H1 (cell line): ENCODE measurements around the gene AP2B1. TPM values are rescaled to one million over a fixed set of nuclear protein-coding genes. Genes with fewer than 3 reads are reported as not detected.

Experiments
- CTCF ChIA-PET: fragments of 300-600 bp; sonication (Branson Sonifier 250); formaldehyde crosslinking; loops from one replicate; lab custom pipeline; 2021; ENCODE audit not compliant: partially characterized antibody; lab: Charles Lee
- POLR2A ChIA-PET: fragments of 300-600 bp; sonication (Branson Sonifier 250); formaldehyde crosslinking; loops from one replicate; lab custom pipeline; 2021; ENCODE audit warnings: inconsistent platforms; ENCODE audit not compliant: partially characterized antibody; lab: Charles Lee
- DNase-seq, 2 experiments: peaks; one replicate each; pipeline versions ENCODE4 v3.0.0 to v3.0.0-alpha.2; 2010 to 2022; ENCODE audit warnings: low spot score in 2 of 2, low read depth in 1 of 2, mixed read lengths in 1 of 2
- FAIRE-seq: peaks from 2 replicates; lab custom pipeline; 2011; peaks lifted over from hg19 to GRCh38; lab: Jason Lieb, UNC
- H2AFZ ChIP-seq: 2 replicates; pipeline ENCODE4 v1.8.1; 2012; ENCODE audit warnings: low read length, inconsistent platforms
- H2AK5ac ChIP-seq: 2 replicates; pipeline ENCODE4 v1.6.1; 2013; ENCODE audit warnings: low read depth, low read length
- H2BK120ac ChIP-seq: replicated peaks from 2 replicates; pipeline ENCODE3; 2013; ENCODE audit warnings: low read depth, low read length, inconsistent platforms
- H2BK12ac ChIP-seq: 2 replicates; pipeline ENCODE4 v1.6.1; 2013; ENCODE audit warnings: low read depth, low read length
- H2BK15ac ChIP-seq: 2 replicates; pipeline ENCODE4 v1.6.1; 2013; ENCODE audit warnings: low read length
- H2BK20ac ChIP-seq: 2 replicates; pipeline ENCODE4 v1.6.1; 2013; ENCODE audit warnings: low read length
- H2BK5ac ChIP-seq: 2 replicates; pipeline ENCODE4 v1.6.1; 2013; ENCODE audit warnings: low read depth, low read length
- H3K14ac ChIP-seq: 2 replicates; pipeline ENCODE4 v1.6.1; 2013; ENCODE audit warnings: inconsistent platforms; ENCODE audit not compliant: insufficient read length
- H3K18ac ChIP-seq: 2 replicates; pipeline ENCODE4 v1.6.1; 2013; ENCODE audit warnings: low read length; ENCODE audit errors: extremely low read depth
- H3K23ac ChIP-seq: 2 replicates; pipeline ENCODE4 v1.6.1; 2013; ENCODE audit warnings: inconsistent platforms; ENCODE audit not compliant: insufficient read length
- H3K23me2 ChIP-seq: 2 replicates; pipeline ENCODE4 v1.6.1; 2013; ENCODE audit warnings: low read depth, low read length
- H3K27ac ChIP-seq: 2 replicates; pipeline ENCODE4 v1.6.1; 2011; ENCODE audit warnings: low read depth, low read length, inconsistent platforms
- H3K27me3 ChIP-seq, 4 experiments: replicated peaks in 1 of 4; 1 replicate in 1 of 4; 2 replicates in 3 of 4; pipeline versions ENCODE4 v1.6.1 to v1.8.1; 2011 to 2013; ENCODE audit warnings: low read length in 3 of 4, mild to moderate bottlenecking in 3 of 4, inconsistent platforms in 2 of 4, mixed read lengths in 2 of 4, moderate library complexity in 1 of 4; ENCODE audit not compliant: control insufficient read depth in 3 of 4, insufficient read depth in 3 of 4; ENCODE audit errors: extremely low read depth in 1 of 4
- H3K36me3 ChIP-seq, 4 experiments: 2 replicates each; pipeline versions ENCODE4 v1.6.1 to v1.8.1; 2011 to 2013; ENCODE audit warnings: mild to moderate bottlenecking in 4 of 4, low read length in 3 of 4, moderate library complexity in 2 of 4, control low read depth in 1 of 4, inconsistent platforms in 1 of 4; ENCODE audit not compliant: insufficient read depth in 4 of 4, control insufficient read depth in 2 of 4
- H3K4ac ChIP-seq: replicated peaks from 2 replicates; pipeline ENCODE3; 2013; ENCODE audit warnings: low read length, low read depth, mixed read lengths, inconsistent platforms; ENCODE audit not compliant: insufficient read length
- H3K4me1 ChIP-seq, 4 experiments: replicated peaks in 1 of 4; 1 replicate in 1 of 4; 2 replicates in 3 of 4; pipeline versions ENCODE4 v1.6.1 to v1.8.1; 2011 to 2013; ENCODE audit warnings: low read length in 3 of 4, inconsistent platforms in 2 of 4, mixed read lengths in 1 of 4; ENCODE audit not compliant: insufficient read depth in 4 of 4, control insufficient read depth in 3 of 4
- H3K4me2 ChIP-seq, 2 experiments: 2 replicates each; pipeline versions ENCODE4 v1.6.1 to v1.8.1; 2011 to 2013; ENCODE audit warnings: low read depth in 2 of 2, low read length in 2 of 2, control low read depth in 1 of 2, inconsistent platforms in 1 of 2, mild to moderate bottlenecking in 1 of 2; ENCODE audit not compliant: insufficient read depth in 1 of 2
- H3K4me3 ChIP-seq, 4 experiments: fragments of 200-600, 300-600 bp in 1 of 4; sonication (generic), shearing (Covaris generic), sonication (Bioruptor Twin) in 1 of 4; 2 replicates each; pipeline versions ENCODE4 v1.5.1 to v1.8.1; 2011 to 2016; ENCODE audit warnings: low read length in 4 of 4, low read depth in 3 of 4, control low read depth in 2 of 4, inconsistent platforms in 2 of 4, mild to moderate bottlenecking in 2 of 4, mixed read lengths in 1 of 4, moderate library complexity in 1 of 4; ENCODE audit not compliant: insufficient read depth in 2 of 4; ENCODE audit errors: extremely low read depth in 1 of 4
- H3K56ac ChIP-seq: replicated peaks from 2 replicates; pipeline ENCODE3; 2013; ENCODE audit warnings: low read depth, mild to moderate bottlenecking, mixed read lengths, low read length, inconsistent platforms; ENCODE audit not compliant: insufficient read length
- H3K79me1 ChIP-seq: 2 replicates; pipeline ENCODE4 v1.6.1; 2013; ENCODE audit warnings: low read depth, low read length, control low read depth
- H3K79me2 ChIP-seq, 2 experiments: 2 replicates each; pipeline versions ENCODE4 v1.6.1 to v1.8.1; 2012 to 2013; ENCODE audit warnings: low read length in 2 of 2, mild to moderate bottlenecking in 2 of 2, inconsistent platforms in 1 of 2; ENCODE audit not compliant: insufficient read depth in 2 of 2, control insufficient read depth in 1 of 2
- H3K9ac ChIP-seq, 4 experiments: replicated peaks in 1 of 4; 1 replicate in 1 of 4; 2 replicates in 3 of 4; pipeline versions ENCODE4 v1.6.1 to v1.8.1; 2011 to 2013; ENCODE audit warnings: low read depth in 3 of 4, low read length in 3 of 4, control low read depth in 2 of 4, mild to moderate bottlenecking in 2 of 4, moderate library complexity in 2 of 4, inconsistent platforms in 1 of 4; ENCODE audit errors: extremely low read depth in 1 of 4
- H3K9me3 ChIP-seq, 2 experiments: 2 replicates each; pipeline versions ENCODE4 v1.6.1 to v1.8.1; 2012 to 2013; ENCODE audit warnings: mild to moderate bottlenecking in 2 of 2, moderate library complexity in 2 of 2, control low read depth in 1 of 2, inconsistent platforms in 1 of 2, low read depth in 1 of 2, low read length in 1 of 2, mixed read lengths in 1 of 2; ENCODE audit not compliant: insufficient read depth in 2 of 2
- H4K20me1 ChIP-seq, 2 experiments: replicated peaks in 1 of 2; 2 replicates each; pipeline versions ENCODE3 to v1.8.1; 2011 to 2013; ENCODE audit warnings: inconsistent platforms in 2 of 2, low read length in 2 of 2, mild to moderate bottlenecking in 1 of 2; ENCODE audit not compliant: insufficient read depth in 2 of 2, control insufficient read depth in 1 of 2
- H4K5ac ChIP-seq: 2 replicates; pipeline ENCODE4 v1.6.1; 2013; ENCODE audit warnings: low read length, low read depth, mixed read lengths, inconsistent platforms; ENCODE audit not compliant: insufficient read length
- H4K8ac ChIP-seq: 2 replicates; pipeline ENCODE4 v1.8.0; 2013; ENCODE audit warnings: mild to moderate bottlenecking, moderate library complexity, low read length, inconsistent platforms; ENCODE audit not compliant: insufficient read depth; ENCODE audit errors: extremely low read depth
- H4K91ac ChIP-seq: replicated peaks from 2 replicates; pipeline ENCODE3; 2013; ENCODE audit warnings: low read length, mixed read lengths, inconsistent platforms; ENCODE audit not compliant: insufficient read length
- POLR2A ChIP-seq, 2 experiments: IDR thresholded peaks; 1 replicate in 1 of 2; 2 replicates in 1 of 2; pipeline ENCODE4 v1.6.1; 2011; ENCODE audit warnings: low read depth in 2 of 2, low read length in 2 of 2, mild to moderate bottlenecking in 2 of 2; ENCODE audit errors: control extremely low read depth in 1 of 2
- WGBS, 2 experiments: shearing (Covaris generic) in 1 of 2; methylation state at CpG; one replicate each; pipeline versions ENCODE4 v1.1.6 to v1.1.7; 2013 to 2015; ENCODE audit warnings: low lambda C conversion rate in 2 of 2, mixed read lengths in 2 of 2, inconsistent platforms in 1 of 2, low coverage in 1 of 2, missing lambda C conversion rate in 1 of 2; ENCODE audit not compliant: insufficient replicate concordance in 2 of 2, insufficient coverage in 1 of 2, insufficient read length in 1 of 2; ENCODE audit errors: extremely low coverage in 1 of 2, missing lambda C conversion rate in 1 of 2; 5-methylcytosine and 5-hydroxymethylcytosine counted together
- polyA plus RNA-seq, 7 experiments: library from polyadenylated mRNA; depleted of rRNA in 3 of 7; stranded (reverse) in 5 of 7; unstranded in 2 of 7; fragments of >200 nt in 5 of 7; fragments of 200-250 nt in 2 of 7; gene quantifications; 1 replicate in 5 of 7; 2 replicates in 1 of 7; 4 replicates in 1 of 7; pipeline versions ENCODE4 v1.2.1 to v1.2.3, GENCODE V29; 2011 to 2013; ENCODE audit warnings: missing spikeins in 2 of 7, mixed read lengths in 2 of 7
- total RNA-seq: library from RNA; stranded (reverse); fragmentation: NEBNext Ultra II Directional; extraction: Animal tissue kit (Norgen Biotek cat#: 25700); gene quantifications from 2 replicates; pipeline ENCODE4 v1.2.1, GENCODE V29; 2021
- TF ChIP-seq, protein P1 (sequence below): IDR thresholded peaks from 2 replicates; pipeline ENCODE4 v1.6.1; 2011; ENCODE audit warnings: low read length, improper control_type of control experiment

AP2B1 gene
- total and polyA plus RNA-seq, 2 of the 8 experiments (the other 6 are each of a cell fraction or from before 2014, with no cell fraction given) = 95.5 to 199 TPM

DNA sequence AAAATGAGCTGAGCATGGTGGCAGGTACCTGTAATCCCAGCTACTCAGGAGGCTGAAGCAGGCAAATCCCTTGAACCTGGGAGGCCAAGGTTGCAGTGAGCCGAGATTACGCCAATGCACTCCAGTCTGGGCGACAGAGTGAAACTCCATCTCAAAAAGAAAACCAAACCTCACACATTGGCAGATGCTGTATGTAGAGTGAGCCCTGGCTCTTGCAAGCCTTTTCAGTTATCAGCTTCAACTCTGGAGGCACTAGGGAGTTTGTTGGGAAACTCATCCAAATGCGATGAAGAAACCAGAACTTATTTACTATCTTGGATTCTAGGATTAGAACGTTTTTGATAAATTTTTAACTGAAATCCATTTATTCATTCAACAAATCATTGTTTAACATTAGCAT lies 87.4 kb downstream of the AP2B1 start:
- H4K5ac ChIP-seq = no peak overlapping the region
- no peak overlapping the region for H2BK12ac ChIP-seq
- no peaks in the 10 kb centered on the region for H3K23me2 ChIP-seq
- H4K20me1 ChIP-seq = no peaks in the 10 kb centered on the region
- no peak for DNase-seq
- no peak overlapping the region for H3K9ac ChIP-seq
- no peak overlapping the region for H3K23ac ChIP-seq
- no peak overlapping the region for H3K27ac ChIP-seq
- FAIRE-seq = no peak
- CTCF ChIA-PET = interaction anchor here (0.6 to 2.2 kb wide), 3 partner anchors 9 to 168 kb away, joined by 3 to 8 read pairs (median 5); no protein-coding TSS in a partner anchor
- H3K14ac ChIP-seq = no peak overlapping the region
- no peaks in the 10 kb centered on the region for H3K79me2 ChIP-seq
- H2BK15ac ChIP-seq = no peak overlapping the region
- 86% methylated on average over 5 of the region's 5 CpGs; no CpG with 5 or more reads in 1 of the 2 experiments for WGBS, 2 experiments
- no peaks in the 10 kb centered on the region for H3K9me3 ChIP-seq
- H4K91ac ChIP-seq = no peak overlapping the region
- H2AFZ ChIP-seq = no peak overlapping the region
- no peaks in the 10 kb centered on the region; a peak in 2 of 7 replicates for H3K4me1 ChIP-seq
- H3K79me1 ChIP-seq = no peaks in the 10 kb centered on the region
- H3K56ac ChIP-seq = no peak overlapping the region
- no peak overlapping the region for H3K4ac ChIP-seq
- H4K8ac ChIP-seq = no peak overlapping the region
- POLR2A ChIA-PET = interaction anchor here (1.5 kb wide), 1 partner anchor 9 kb away, joined by 3 read pairs; no protein-coding TSS in a partner anchor
- H3K4me3 ChIP-seq = no peak overlapping the region
- H2BK120ac ChIP-seq = no peak overlapping the region
- peaks cover 5 to 30% (median 17%) of the 10 kb centered on the region in 4 experiments; a peak in 7 of 8 replicates for H3K36me3 ChIP-seq
- H2AK5ac ChIP-seq = no peak overlapping the region
- no peaks in the 10 kb centered on the region for H3K27me3 ChIP-seq
- H3K4me2 ChIP-seq = no peak overlapping the region
- H3K18ac ChIP-seq = no peak overlapping the region
- H2BK20ac ChIP-seq = no peak overlapping the region
- TF ChIP-seq POLR2A (IDR thresholded peaks at IDR 0.05; ENCODE audit: control extremely low read depth in 1 of 2, low read depth in 2 of 2, low read length in 2 of 2) = no peak
- TF ChIP-seq, protein P1, sequence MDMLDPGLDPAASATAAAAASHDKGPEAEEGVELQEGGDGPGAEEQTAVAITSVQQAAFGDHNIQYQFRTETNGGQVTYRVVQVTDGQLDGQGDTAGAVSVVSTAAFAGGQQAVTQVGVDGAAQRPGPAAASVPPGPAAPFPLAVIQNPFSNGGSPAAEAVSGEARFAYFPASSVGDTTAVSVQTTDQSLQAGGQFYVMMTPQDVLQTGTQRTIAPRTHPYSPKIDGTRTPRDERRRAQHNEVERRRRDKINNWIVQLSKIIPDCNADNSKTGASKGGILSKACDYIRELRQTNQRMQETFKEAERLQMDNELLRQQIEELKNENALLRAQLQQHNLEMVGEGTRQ = no peak
- no peak overlapping the region for H2BK5ac ChIP-seq
